ENCODE measurements around the gene TNFSF8.

The TNFSF8 gene

GRCh38 chr9:114969269-114969668, 38.9 kb upstream of the TNFSF8 start (continued):
- TF ChIP-seq ZBTB7A (tag by site-specific recombination; IDR thresholded peaks at IDR 0.05; ENCODE audit: low read depth) (no peak), MYNN (tag by site-specific recombination; IDR thresholded peaks at IDR 0.05; ENCODE audit: borderline replicate concordance) (no peak), ZNF585B (tag by site-specific recombination; IDR thresholded peaks at IDR 0.05) (no peak), YY2 (tag by site-specific recombination; IDR thresholded peaks at IDR 0.05) (no peak), ZNF155 (tag by site-specific recombination; IDR thresholded peaks at IDR 0.05) (no peak), ZNF184 (tag by site-specific recombination; IDR thresholded peaks at IDR 0.05) (no peak), FEZF1 (tag by site-specific recombination; IDR thresholded peaks at IDR 0.05) (no peak), HOXD13 (CRISPR knock-in tag; IDR thresholded peaks at IDR 0.05; ENCODE audit: borderline replicate concordance) (no peak)

DNA sequence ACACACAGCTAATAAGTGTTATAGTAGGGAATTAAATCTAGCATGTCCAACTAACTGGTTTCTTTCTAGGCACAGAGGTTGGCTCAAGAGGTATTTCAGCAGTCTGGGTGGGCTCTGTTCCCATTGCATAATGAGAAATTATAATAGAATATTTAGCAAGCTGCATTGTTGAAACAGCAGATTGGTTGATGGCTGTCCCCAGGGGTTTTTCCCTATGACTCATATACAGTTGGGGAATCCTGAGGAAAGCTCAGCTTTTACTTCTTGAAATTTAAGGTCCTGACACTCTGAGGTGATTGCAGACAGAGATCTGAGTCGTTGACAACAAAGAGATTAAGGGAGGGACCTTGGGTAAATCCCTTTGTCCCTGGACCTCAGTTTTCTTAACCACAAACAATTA, 38.3 kb upstream of the TNFSF8 start:
- ChIA-PET POLR2A (interaction anchor here (0.7 kb wide), 1 partner anchor 149 kb away, joined by 4 read pairs; no protein-coding TSS in a partner anchor), CTCF (interaction anchor here (0.6 to 0.7 kb wide), 2 partner anchors 12 to 315 kb away, joined by 3 read pairs; no protein-coding TSS in a partner anchor)
- Histone ChIP-seq H3K9me3 (ENCODE audit: control insufficient read depth, insufficient read depth, low read depth, low read length) (no peaks in the 10 kb centered on the region), H3K27ac (ENCODE audit: extremely low read depth, low read depth, low read length) (no peak overlapping the region), H3K4me3 (ENCODE audit: low read depth, low read length) (no peak overlapping the region), H3K4me1 (ENCODE audit: control insufficient read depth, insufficient read depth, low read length) (no peaks in the 10 kb centered on the region; the same call in 1 of the 2 replicates), H3K36me3 (ENCODE audit: control insufficient read depth in 2 of 2, insufficient read depth in 1 of 2, low read length in 2 of 2) (no peaks in the 10 kb centered on the region)
- TF ChIP-seq SP3 (tag by site-specific recombination; IDR thresholded peaks at IDR 0.05) (no peak), KLF7 (tag by site-specific recombination; IDR thresholded peaks at IDR 0.05; ENCODE audit: borderline replicate concordance) (no peak), ZNF561 (tag by site-specific recombination; IDR thresholded peaks at IDR 0.05; ENCODE audit: borderline replicate concordance) (no peak), ZNF629 (tag by site-specific recombination; IDR thresholded peaks at IDR 0.05) (no peak), ZNF654 (tag by site-specific recombination; IDR thresholded peaks at IDR 0.05; ENCODE audit: low read depth) (no peak), ZNF624 (tag by site-specific recombination; IDR thresholded peaks at IDR 0.05) (no peak), ZSCAN30 (tag by site-specific recombination; IDR thresholded peaks at IDR 0.05) (no peak), ZNF777 (tag by site-specific recombination; IDR thresholded peaks at IDR 0.05; ENCODE audit: borderline replicate concordance) (no peak), ZNF350 (tag by site-specific recombination; IDR thresholded peaks at IDR 0.05) (no peak), ZNF404 (tag by site-specific recombination; IDR thresholded peaks at IDR 0.05) (no peak), ZNF155 (tag by site-specific recombination; IDR thresholded peaks at IDR 0.05) (no peak)
- TF ChIP-seq, protein P1, sequence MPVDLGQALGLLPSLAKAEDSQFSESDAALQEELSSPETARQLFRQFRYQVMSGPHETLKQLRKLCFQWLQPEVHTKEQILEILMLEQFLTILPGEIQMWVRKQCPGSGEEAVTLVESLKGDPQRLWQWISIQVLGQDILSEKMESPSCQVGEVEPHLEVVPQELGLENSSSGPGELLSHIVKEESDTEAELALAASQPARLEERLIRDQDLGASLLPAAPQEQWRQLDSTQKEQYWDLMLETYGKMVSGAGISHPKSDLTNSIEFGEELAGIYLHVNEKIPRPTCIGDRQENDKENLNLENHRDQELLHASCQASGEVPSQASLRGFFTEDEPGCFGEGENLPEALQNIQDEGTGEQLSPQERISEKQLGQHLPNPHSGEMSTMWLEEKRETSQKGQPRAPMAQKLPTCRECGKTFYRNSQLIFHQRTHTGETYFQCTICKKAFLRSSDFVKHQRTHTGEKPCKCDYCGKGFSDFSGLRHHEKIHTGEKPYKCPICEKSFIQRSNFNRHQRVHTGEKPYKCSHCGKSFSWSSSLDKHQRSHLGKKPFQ (tag by site-specific recombination; IDR thresholded peaks at IDR 0.05): no peak

- POLR2A ChIA-PET: no interaction called here
- no peaks in the 10 kb centered on the region for H3K36me3 ChIP-seq (ENCODE audit: control insufficient read depth in 2 of 2, insufficient read depth in 1 of 2, low read length in 2 of 2)
- no peaks in the 10 kb centered on the region for H3K9me3 ChIP-seq (ENCODE audit: control insufficient read depth, insufficient read depth, low read depth, low read length)
- no peak overlapping the region for H3K4me3 ChIP-seq (ENCODE audit: low read depth, low read length)
- H3K4me1 ChIP-seq (ENCODE audit: control insufficient read depth, insufficient read depth, low read length): no peaks in the 10 kb centered on the region; the same call in 1 of the 2 replicates
- CTCF ChIA-PET: no interaction called here
- no peak overlapping the region for H3K27ac ChIP-seq (ENCODE audit: extremely low read depth, low read depth, low read length)
- TF ChIP-seq ZNF473 (tag by site-specific recombination; IDR thresholded peaks at IDR 0.05) (no peak), ZNF280C (tag by site-specific recombination; IDR thresholded peaks at IDR 0.05) (no peak), ZNF146 (tag by site-specific recombination; IDR thresholded peaks at IDR 0.05) (no peak), ZNF571 (tag by site-specific recombination; IDR thresholded peaks at IDR 0.05) (no peak), ZFHX2 (tag by site-specific recombination; conservative IDR thresholded peaks at IDR 0.05) (no peak), ZNF112 (tag by site-specific recombination; IDR thresholded peaks at IDR 0.05) (no peak), ZNF501 (tag by site-specific recombination; IDR thresholded peaks at IDR 0.05) (no peak), ZNF239 (tag by site-specific recombination; IDR thresholded peaks at IDR 0.05) (no peak), ZNF266 (tag by site-specific recombination; IDR thresholded peaks at IDR 0.05; ENCODE audit: low read depth) (no peak), TSHZ1 (tag by site-specific recombination; IDR thresholded peaks at IDR 0.05; ENCODE audit: borderline replicate concordance) (no peak), ZNF394 (tag by site-specific recombination; IDR thresholded peaks at IDR 0.05; ENCODE audit: borderline replicate concordance) (no peak)
Measured at GRCh38 chr9:114965564-114965963, 35.2 kb upstream of the TNFSF8 start.
